HG03521 (cell line): ENCODE results near the gene ARFIP1.
"Not testable (repeated sequence)": the region's sequence is repeated elsewhere in the genome, so short reads cannot be mapped to it uniquely, and the experiment has no call there.

ENCODE experiments used
- ATAC-seq: cut with Tn5 transposase; IDR thresholded peaks from one replicate; pipeline ENCODE4 v1.9.1; 2021; ENCODE audit warnings: mild to moderate bottlenecking, moderate library complexity; ENCODE audit not compliant: unreplicated experiment

The ARFIP1 gene, protein sequence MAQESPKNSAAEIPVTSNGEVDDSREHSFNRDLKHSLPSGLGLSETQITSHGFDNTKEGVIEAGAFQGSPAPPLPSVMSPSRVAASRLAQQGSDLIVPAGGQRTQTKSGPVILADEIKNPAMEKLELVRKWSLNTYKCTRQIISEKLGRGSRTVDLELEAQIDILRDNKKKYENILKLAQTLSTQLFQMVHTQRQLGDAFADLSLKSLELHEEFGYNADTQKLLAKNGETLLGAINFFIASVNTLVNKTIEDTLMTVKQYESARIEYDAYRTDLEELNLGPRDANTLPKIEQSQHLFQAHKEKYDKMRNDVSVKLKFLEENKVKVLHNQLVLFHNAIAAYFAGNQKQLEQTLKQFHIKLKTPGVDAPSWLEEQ

GRCh38 chr4:152779513-152780266, at the start of gene ARFIP1, which contains the start of gene TIGD4:
Gene ARFIP1 (plus strand): TSS chr4:152779954. CDS start chr4:152829634, 49,680 bp downstream.
Gene TIGD4 (minus strand): TSS chr4:152779730. CDS start chr4:152771004, 8,726 bp downstream.
- peak; percentile 92 for ATAC-seq

GRCh38 chr4:152731997-152732396, 47.8 kb upstream of the ARFIP1 start:
- no peak for ATAC-seq

DNA sequence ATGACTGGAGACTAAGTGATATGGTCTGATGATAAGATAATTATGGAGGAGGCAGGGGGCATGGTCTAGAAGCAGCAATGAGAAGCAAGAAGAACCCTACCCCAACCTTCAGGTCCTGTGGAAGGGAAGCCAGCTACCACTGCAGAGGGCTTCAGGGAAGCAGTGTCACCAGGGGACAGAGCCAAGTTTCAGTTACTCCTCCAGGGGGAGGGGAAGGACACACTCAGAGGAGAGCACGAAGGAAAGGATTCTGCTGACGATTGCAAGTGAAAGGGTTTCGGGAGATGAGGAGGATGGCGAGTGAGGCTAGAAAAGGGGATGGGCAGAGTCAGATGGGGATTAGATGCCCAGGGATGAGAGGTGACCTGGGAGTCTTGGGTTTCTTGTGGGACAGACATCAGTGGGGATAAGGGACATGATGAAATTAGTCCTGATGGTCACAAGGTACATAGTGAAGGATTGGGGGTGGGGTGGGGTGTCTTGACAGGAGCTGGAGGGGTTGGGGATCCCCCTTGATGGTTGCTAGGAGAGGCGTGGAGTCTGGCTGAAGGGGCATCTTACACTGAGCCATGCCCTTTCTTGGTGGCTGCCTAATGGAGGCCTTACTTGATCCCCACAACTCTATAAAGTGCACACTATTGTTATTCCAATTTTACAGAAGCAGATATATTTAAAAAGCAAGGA, 45.6 kb upstream of the ARFIP1 start:
- no peak for ATAC-seq

GRCh38 chr4:152734699-152735050, 45.1 kb upstream of the ARFIP1 start:
- no peak for ATAC-seq

DNA sequence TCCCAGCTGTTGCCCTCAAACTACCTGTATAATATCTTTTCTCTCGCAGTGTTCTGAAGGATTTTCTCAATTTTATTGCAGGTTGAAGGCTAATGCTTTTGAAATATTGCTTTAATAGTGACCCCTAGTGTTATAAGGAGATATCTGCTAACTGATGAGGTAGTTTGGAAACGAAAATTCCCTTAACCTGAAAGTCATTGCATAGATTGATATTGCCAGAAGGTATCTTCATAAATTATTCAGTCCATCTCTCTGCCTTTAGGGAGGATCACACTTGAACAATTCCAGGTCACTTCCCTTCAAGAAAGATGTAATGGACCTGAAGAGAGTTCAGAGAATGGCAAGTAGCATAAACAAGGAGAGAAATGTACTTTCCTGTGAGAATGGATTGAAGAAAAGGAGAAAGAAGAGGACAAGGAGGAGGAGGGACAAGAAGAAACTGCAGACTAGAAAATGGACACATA, 44.3 kb upstream of the ARFIP1 start:
- ATAC-seq: no peak

DNA sequence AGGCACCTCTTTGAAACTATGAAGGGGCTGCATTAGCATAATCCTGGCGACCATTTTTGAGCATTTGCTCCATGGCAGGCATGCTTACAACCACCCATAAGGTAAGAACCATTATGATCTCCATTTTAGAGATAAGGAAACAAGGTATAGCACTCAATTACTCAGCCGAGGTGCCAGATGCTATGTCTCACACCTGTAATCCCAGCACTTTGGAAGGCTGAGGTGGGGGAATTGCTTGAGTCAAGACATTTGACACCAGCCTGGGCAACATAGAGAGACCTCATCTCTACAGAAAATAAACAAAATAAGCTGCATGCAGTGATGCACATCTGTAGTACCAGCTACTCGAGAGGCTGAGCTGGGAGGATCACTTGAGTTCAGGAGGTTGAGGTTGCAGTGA, 43.8 kb upstream of the ARFIP1 start:
- no peak for ATAC-seq

GRCh38 chr4:152738827-152739226, 40.9 kb upstream of the ARFIP1 start:
- no peak for ATAC-seq

DNA sequence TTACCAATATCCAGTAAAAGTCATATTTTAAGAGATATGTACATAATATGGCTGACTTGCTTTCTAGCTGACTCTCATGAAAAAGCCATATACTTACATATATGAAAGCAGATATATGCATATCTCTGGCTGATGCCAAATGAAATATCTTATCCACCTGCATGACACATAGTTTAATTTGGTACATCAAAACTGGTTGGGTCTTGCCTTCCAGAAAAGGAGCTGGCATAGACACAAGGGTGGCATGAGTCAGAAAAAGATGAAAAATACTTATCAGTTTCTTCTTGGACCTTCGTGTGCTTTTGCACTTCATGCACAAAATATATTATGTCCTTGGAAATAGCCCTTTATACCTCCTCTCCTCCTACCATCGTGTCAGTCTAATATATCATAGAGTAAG, 32.3 kb upstream of the ARFIP1 start:
- no peak for ATAC-seq

DNA sequence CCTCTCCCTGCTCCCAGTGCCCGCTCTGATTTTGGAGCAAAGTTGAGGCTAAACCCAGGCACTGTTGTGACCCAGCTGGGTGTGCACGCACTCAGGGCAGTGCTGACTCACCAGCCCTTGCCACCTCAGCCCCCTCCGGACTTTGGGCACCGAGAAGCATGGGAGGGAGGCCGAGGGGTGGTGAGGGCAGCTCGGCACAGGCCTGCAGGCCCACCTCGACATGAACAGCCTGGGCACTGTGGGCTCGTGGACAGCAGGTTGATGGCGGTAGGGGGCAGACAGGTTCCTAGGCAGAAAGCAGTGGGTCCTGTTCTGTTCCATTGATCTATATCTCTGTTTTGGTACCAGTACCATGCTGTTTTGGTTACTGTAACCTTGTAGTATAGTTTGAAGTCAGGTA, 31.1 kb upstream of the ARFIP1 start:
- ATAC-seq: no peak

DNA sequence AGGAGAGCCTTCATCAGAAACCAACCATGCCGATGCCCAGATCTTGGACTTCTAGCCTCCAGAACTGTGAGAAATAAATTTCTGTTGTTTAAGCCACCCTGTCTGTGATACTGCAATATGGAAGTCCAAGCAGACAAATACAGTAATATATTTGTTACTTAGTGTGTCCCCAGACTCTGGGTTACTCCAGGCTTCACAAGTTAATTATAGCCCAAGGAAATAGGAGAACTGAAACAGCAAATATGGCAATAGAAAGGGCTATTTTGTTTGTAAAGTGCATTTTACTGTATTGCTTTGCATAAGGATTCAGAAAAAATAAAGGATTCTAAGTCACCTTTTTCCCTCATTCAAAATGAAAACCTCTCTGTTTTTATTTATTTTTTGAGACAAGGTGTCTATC, 16.0 kb upstream of the ARFIP1 start:
- no peak for ATAC-seq

GRCh38 chr4:152765069-152765737, 14.6 kb upstream of the ARFIP1 start:
- ATAC-seq: not testable (repeated sequence)

DNA sequence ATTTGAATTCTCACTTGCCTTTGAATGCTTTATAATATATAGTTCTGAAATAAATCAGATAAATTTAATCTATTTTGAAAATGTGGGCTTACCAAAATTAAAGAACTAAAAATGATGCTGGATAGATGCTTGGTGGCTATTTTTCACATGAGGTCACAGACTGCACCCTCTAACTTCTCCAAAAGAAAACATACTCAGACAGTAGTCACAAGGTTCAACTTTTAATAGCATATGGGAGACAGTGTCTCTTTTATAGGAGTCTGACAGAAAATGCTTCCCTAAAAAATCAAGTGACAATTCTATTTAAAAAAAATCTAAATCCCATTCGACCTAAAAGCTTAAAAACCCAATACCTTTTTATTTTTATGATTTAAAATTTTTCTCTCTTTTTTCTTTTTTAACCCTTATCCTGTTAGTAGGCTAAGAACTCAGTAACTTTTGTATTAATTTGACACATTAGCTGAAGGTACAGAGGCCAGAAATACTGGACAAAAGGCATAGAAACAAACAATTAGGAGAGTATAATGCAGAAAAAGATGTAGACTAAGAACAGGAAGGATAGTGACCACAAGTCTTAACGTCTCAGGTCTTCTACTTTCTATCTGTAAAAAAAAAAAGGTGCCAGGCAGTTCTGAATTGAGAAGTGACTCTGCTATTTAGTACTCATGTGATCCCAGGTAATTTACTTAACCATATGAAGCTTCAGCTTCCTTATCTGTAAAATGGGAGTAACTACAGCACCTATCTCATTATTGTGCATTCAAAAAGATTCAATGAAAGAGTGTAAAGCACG, 7.8 kb upstream of the ARFIP1 start:
- no peak for ATAC-seq

GRCh38 chr4:152773339-152773738, 6.4 kb upstream of the ARFIP1 start:
- ATAC-seq: no peak

- ATAC-seq: no peak
Measured at GRCh38 chr4:152773953-152774352, 5.8 kb upstream of the ARFIP1 start.

DNA sequence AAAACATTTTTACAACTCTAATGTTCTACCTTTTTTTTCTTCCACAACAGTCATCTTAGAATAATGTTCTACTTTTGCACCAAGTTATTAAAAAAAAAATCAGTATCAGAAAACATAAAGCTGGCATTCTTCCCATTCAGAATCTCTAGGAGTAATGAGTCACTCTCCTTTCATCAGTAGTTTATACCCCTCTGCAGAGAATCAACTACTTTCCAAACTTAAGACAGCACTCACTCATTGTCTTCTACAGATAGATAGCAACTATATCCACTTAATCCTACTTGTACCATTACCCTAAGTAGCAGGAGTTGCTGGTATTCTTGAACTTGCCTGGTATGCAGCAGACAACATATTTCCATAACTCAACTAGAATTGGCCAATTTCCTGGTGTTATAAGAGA, 3.4 kb upstream of the ARFIP1 start:
- ATAC-seq: no peak

- no peak for ATAC-seq
Measured at GRCh38 chr4:152777488-152777887, 2.3 kb upstream of the ARFIP1 start.

GRCh38 chr4:152778656-152779512, 870 bp upstream of the ARFIP1 start:
- ATAC-seq: no peak

DNA sequence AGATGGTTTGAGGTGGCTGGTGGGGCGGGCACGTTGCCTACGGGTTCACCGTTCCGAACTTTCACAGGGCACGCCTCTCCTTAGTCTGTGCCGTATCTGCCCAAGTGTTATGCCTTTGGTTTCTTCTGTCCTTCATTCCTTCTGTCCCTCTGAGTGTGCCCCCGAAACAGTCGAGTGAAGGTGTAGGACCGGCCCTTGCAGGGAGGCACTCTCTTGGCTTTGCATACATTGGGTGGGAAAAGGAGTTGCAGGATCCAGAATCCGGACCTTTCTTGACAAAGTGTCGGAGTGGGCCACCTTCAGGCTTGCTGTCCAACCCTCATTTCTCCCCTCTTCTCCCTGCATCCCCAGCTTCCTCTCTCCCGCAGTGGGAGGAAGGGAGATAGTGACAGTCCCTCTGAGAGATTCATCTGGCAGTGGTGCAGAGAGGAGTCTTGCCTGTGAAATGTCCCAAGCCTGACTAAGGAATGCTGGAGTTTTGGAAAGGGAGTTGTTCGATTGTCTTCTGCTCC, 569 bp downstream of the ARFIP1 start:
- peak; percentile 21 for ATAC-seq
